Heart left ventricle (tissue), 16 donors: ENCODE data around the gene KDM4D. TPM values are rescaled to one million over a fixed set of nuclear protein-coding genes. Genes with fewer than 3 reads are reported as not detected.

Experiments used
- ATAC-seq, 4 donors: fragments of 200-7000 bp; cut with Tn5 transposase; one replicate each; pipeline ENCODE4 v1.9.1; 2020 to 2022; ENCODE audit warnings: moderate library complexity in 4 of 4, mild to moderate bottlenecking in 3 of 4, moderate number of reproducible peaks in 1 of 4
- DNase-seq, 5 donors: peaks; one replicate each; pipeline ENCODE4 v3.0.0-alpha.2; 2020
- H3K27ac ChIP-seq, 12 donors: fragments of 200-600 bp; sonication (generic) in 4 of 12; one replicate each; pipeline versions ENCODE4 v1.5.0 to v1.8.0; 2016 to 2022; ENCODE audit warnings: mild to moderate bottlenecking in 2 of 12
- H3K27me3 ChIP-seq, 9 donors: fragments of 200-600 bp; sonication (generic) in 2 of 9; one replicate each; pipeline versions ENCODE4 v1.5.1 to v1.8.0; 2016 to 2022; ENCODE audit warnings: mild to moderate bottlenecking in 3 of 9
- H3K36me3 ChIP-seq, 9 donors: fragments of 200-600 bp; sonication (generic) in 2 of 9; one replicate each; pipeline versions ENCODE4 v1.5.0 to v1.8.0; 2018 to 2022; ENCODE audit warnings: mild to moderate bottlenecking in 2 of 9
- H3K4me1 ChIP-seq, 12 donors: fragments of 200-600 bp; sonication (generic) in 4 of 12; one replicate each; pipeline versions ENCODE4 v1.5.0 to v1.8.0; 2016 to 2022; ENCODE audit warnings: mild to moderate bottlenecking in 3 of 12
- H3K4me3 ChIP-seq, 12 donors: fragments of 200-600 bp; sonication (generic) in 4 of 12; one replicate each; pipeline versions ENCODE4 v1.5.0 to v1.8.0; 2017 to 2022; ENCODE audit warnings: mild to moderate bottlenecking in 9 of 12, moderate library complexity in 4 of 12
- H3K9me3 ChIP-seq, 12 donors: fragments of 200-600 bp; sonication (generic) in 4 of 12; one replicate each; pipeline versions ENCODE4 v1.5.0 to v1.8.0; 2016 to 2022; ENCODE audit warnings: mild to moderate bottlenecking in 1 of 12
- CTCF ChIP-seq, 12 donors: fragments of 200-600 bp; sonication (generic) in 4 of 12; IDR thresholded peaks; one replicate each; pipeline versions ENCODE4 v1.5.0 to v1.8.0; 2018 to 2022; ENCODE audit warnings: antibody characterized with exemption in 12 of 12, mild to moderate bottlenecking in 5 of 12
- POLR2A ChIP-seq, 2 donors: fragments of 450-650 bp; IDR thresholded peaks; one replicate each; pipeline ENCODE4 v1.6.1; 2017; ENCODE audit warnings: antibody characterized with exemption in 2 of 2, mild to moderate bottlenecking in 2 of 2, moderate library complexity in 2 of 2
- WGBS, 4 donors: extraction: QIAGEN DNeasy Blood & Tissue Kit in 2 of 4; methylation state at CpG; one replicate each; pipeline versions ENCODE4 v1.1.5 to v1.1.7; 2013 to 2018; 5-methylcytosine and 5-hydroxymethylcytosine counted together
- intact Hi-C, 10 donors: fragments of 100-400 bp; cut with DNase I; formaldehyde crosslinking; loops; one replicate each; pipeline versions ENCODE4 v1.11.1 to v1.14.2; 2022
- polyA plus RNA-seq, 2 donors: library from polyadenylated mRNA; stranded (reverse); fragments of 200-250 nt; gene quantifications; one replicate each; pipeline ENCODE4 v1.2.3, GENCODE V29; 2013
- total RNA-seq, 9 donors: library from RNA; depleted of rRNA in 2 of 9; stranded (reverse); fragments of >200 nt in 2 of 9; fragmentation: NEBNext Ultra II Directional in 3 of 9; extraction: Animal tissue kit (Norgen Biotek cat#: 25700) in 3 of 9; gene quantifications; one replicate each; pipeline versions ENCODE4 v1.1.0 to v1.2.4, GENCODE V29; 2016 to 2023
- donor health status: ischemic (EF 13 %, LVEDD 7.1; RV severe dilation, severe dysfunction).
- donor health status: healthy with polysubstance abuse.
- donor health status: DM: no; HTN: yes; CAD: no.
- donor health status: DM: no; HTN: no; CAD: no.
- donor health status: ischemic (EF 25% LVEDD 6.9; RV normal size, moderate dysfunction).
- donor health status: ischemic (EF 25% LVEDD 5.7; RV mildly dilated, moderate dysfunction).
- donor health status: healthy.
- donor health status: DM: yes; HTN: yes; CAD: no.
- donor health status: ischemic (EF 35%, LVEDD 5.7; RV mildly dilated, moderate dysfunction).
- donor health status: nonischemic (EF 11% LVEDD 7.7; RV severe dilation, severe dysfunction).
- donor health status: DM: yes; HTN: yes; CAD: no.
- donor health status: PGD.
- donor health status: ischemic (EF 29% LVEDD 5.4; RV normal size, mild dysfunction).
- donor health status: nonischemic (EF 23%, LVEDD 6.1; RV moderate dilation, normal function).

The KDM4D gene
- total and polyA plus RNA-seq, 11 donors = 0.19 to 1.3 (median 0.88) TPM; not detected in 1

GRCh38 chr11:94956963-94957362 is 16.5 kb upstream of the KDM4D start:
- no peak overlapping the region for H3K4me3 ChIP-seq
- intact Hi-C loops = no loop called here
- H3K27ac ChIP-seq = no peak overlapping the region
- no peaks in the 10 kb centered on the region for H3K4me1 ChIP-seq
- no peaks in the 10 kb centered on the region for H3K27me3 ChIP-seq
- H3K9me3 ChIP-seq = no peaks in the 10 kb centered on the region
- H3K36me3 ChIP-seq = peaks cover 0 to 42% (median 25%) of the 10 kb centered on the region in 9 donors
- no peak for TF ChIP-seq POLR2A (IDR thresholded peaks at IDR 0.05)
- DNase-seq = no peak
- 61 to 66% (median 63%) methylated on average over 4 of the region's 4 CpGs for WGBS, 4 donors
- no peak for ATAC-seq

GRCh38 chr11:94958121-94958696 is 15.3 kb upstream of the KDM4D start:
- intact Hi-C loops = no loop called here
- TF ChIP-seq POLR2A (IDR thresholded peaks at IDR 0.05) (no peak), CTCF (IDR thresholded peaks at IDR 0.05) (no peak)
- ATAC-seq (no peak), DNase-seq (no peak)
- Histone ChIP-seq H3K4me3 (no peak overlapping the region), H3K27me3 (no peaks in the 10 kb centered on the region), H3K36me3 (peaks cover 0 to 54% (median 37%) of the 10 kb centered on the region in 9 donors), H3K9me3 (no peaks in the 10 kb centered on the region), H3K4me1 (no peaks in the 10 kb centered on the region), H3K27ac (no peak overlapping the region)
- WGBS, 4 donors = 53 to 60% (median 57%) methylated on average over 2 of the region's 2 CpGs

GRCh38 chr11:94959179-94959578 is 14.3 kb upstream of the KDM4D start:
- 88 to 94% (median 90%) methylated on average over 2 of the region's 2 CpGs for WGBS, 4 donors
- intact Hi-C loops = no loop called here

GRCh38 chr11:94960488-94960887 is 13.0 kb upstream of the KDM4D start:
- TF ChIP-seq POLR2A (IDR thresholded peaks at IDR 0.05) (no peak), CTCF (IDR thresholded peaks at IDR 0.05) (no peak)
- peaks cover 0 to 77% (median 60%) of the 10 kb centered on the region in 9 donors for H3K36me3 ChIP-seq
- no peak overlapping the region for H3K27ac ChIP-seq
- intact Hi-C loops = loop anchor here in 6 of 10 donors (10.0 kb wide), 4 partner anchors 86 to 814 kb away; no protein-coding TSS in a partner anchor
- no peaks in the 10 kb centered on the region for H3K4me1 ChIP-seq
- WGBS, 4 donors = 92 to 97% (median 95%) methylated on average over 2 of the region's 2 CpGs
- H3K27me3 ChIP-seq = no peaks in the 10 kb centered on the region
- H3K9me3 ChIP-seq = no peaks in the 10 kb centered on the region
- no peak overlapping the region for H3K4me3 ChIP-seq
- ATAC-seq = no peak
- no peak for DNase-seq

More at GRCh38 chr11:94959179-94959578, 14.3 kb upstream of the KDM4D start:
- H3K4me1 ChIP-seq = no peaks in the 10 kb centered on the region
- DNase-seq = no peak
- H3K27me3 ChIP-seq = no peaks in the 10 kb centered on the region
- peak in 1 of 4 donors; percentile 18 for ATAC-seq
- peaks cover 0 to 64% (median 47%) of the 10 kb centered on the region in 9 donors for H3K36me3 ChIP-seq
- no peaks in the 10 kb centered on the region for H3K9me3 ChIP-seq
- TF ChIP-seq POLR2A (IDR thresholded peaks at IDR 0.05) (no peak), CTCF (IDR thresholded peaks at IDR 0.05) (no peak)
- H3K27ac ChIP-seq = no peak overlapping the region
- H3K4me3 ChIP-seq = no peak overlapping the region

- intact Hi-C loops = loop anchor here in 6 of 10 donors (10.0 kb wide), 4 partner anchors 86 to 814 kb away; no protein-coding TSS in a partner anchor
Observed at GRCh38 chr11:94961255-94961654, 12.3 kb upstream of the KDM4D start.

More at GRCh38 chr11:94961255-94961654, 12.3 kb upstream of the KDM4D start:
- H3K27ac ChIP-seq = no peak overlapping the region
- DNase-seq = no peak
- ATAC-seq = no peak
- H3K4me3 ChIP-seq = no peak overlapping the region
- H3K36me3 ChIP-seq = peaks cover 0 to 85% (median 68%) of the 10 kb centered on the region in 9 donors
- no peaks in the 10 kb centered on the region for H3K9me3 ChIP-seq
- 98 to 100% (median 99%) methylated on average over 1 of the region's 1 CpG for WGBS, 4 donors
- H3K4me1 ChIP-seq = no peaks in the 10 kb centered on the region
- TF ChIP-seq CTCF (IDR thresholded peaks at IDR 0.05) (no peak), POLR2A (IDR thresholded peaks at IDR 0.05) (no peak)
- no peaks in the 10 kb centered on the region for H3K27me3 ChIP-seq
